Thyroid gland (tissue), 4 donors: ENCODE results near the gene GJD4.

ENCODE experiments used
- POLR2A ChIP-seq, 2 donors: fragments of 450-650 bp; IDR thresholded peaks; one replicate each; pipeline ENCODE4 v1.6.1; 2017; ENCODE audit warnings: antibody characterized with exemption in 2 of 2, mild to moderate bottlenecking in 2 of 2, moderate library complexity in 1 of 2
- TF ChIP-seq, protein P1 (sequence below), 6 experiments: fragments of 200-600 bp in 3 of 6; fragments of 450-650 bp in 3 of 6; sonication (generic) in 3 of 6; IDR thresholded peaks; one replicate each; pipeline ENCODE4 v1.5.1; 2016 to 2019; ENCODE audit warnings: antibody characterized with exemption in 6 of 6, mild to moderate bottlenecking in 2 of 6, inconsistent platforms in 1 of 6, moderate library complexity in 1 of 6

- TF ChIP-seq, protein P1, sequence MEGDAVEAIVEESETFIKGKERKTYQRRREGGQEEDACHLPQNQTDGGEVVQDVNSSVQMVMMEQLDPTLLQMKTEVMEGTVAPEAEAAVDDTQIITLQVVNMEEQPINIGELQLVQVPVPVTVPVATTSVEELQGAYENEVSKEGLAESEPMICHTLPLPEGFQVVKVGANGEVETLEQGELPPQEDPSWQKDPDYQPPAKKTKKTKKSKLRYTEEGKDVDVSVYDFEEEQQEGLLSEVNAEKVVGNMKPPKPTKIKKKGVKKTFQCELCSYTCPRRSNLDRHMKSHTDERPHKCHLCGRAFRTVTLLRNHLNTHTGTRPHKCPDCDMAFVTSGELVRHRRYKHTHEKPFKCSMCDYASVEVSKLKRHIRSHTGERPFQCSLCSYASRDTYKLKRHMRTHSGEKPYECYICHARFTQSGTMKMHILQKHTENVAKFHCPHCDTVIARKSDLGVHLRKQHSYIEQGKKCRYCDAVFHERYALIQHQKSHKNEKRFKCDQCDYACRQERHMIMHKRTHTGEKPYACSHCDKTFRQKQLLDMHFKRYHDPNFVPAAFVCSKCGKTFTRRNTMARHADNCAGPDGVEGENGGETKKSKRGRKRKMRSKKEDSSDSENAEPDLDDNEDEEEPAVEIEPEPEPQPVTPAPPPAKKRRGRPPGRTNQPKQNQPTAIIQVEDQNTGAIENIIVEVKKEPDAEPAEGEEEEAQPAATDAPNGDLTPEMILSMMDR (IDR thresholded peaks at IDR 0.05): no peak
- TF ChIP-seq POLR2A (IDR thresholded peaks at IDR 0.05): no peak
Observed at GRCh38 chr10:35575640-35576039, 29.5 kb upstream of the GJD4 start.
